HL-60/S4 treated with phorbol 12-myristate 13-acetate at 8.2 ng/mL for 4 days and 3 days (cell line): ENCODE results near the gene RAB26.

Experiments used
- in situ Hi-C: fragments of 300-500 bp; cut with MboI; formaldehyde crosslinking; loops from 2 replicates; pipeline ENCODE4 v1.15.0; 2022; ENCODE audit warnings: low sequenced_read_pairs

The RAB26 gene

GRCh38 chr16:2176047-2176446, 27.6 kb downstream of the RAB26 start:
- in situ Hi-C loops: no loop called here

- in situ Hi-C loops: no loop called here
These were observed 28.7 kb downstream of the RAB26 start for GRCh38 chr16:2177101-2177500.

GRCh38 chr16:2177561-2177960, 29.1 kb downstream of the RAB26 start:
- in situ Hi-C loops: no loop called here

- in situ Hi-C loops: no loop called here
These were observed 30.1 kb downstream of the RAB26 start for GRCh38 chr16:2178321-2179106.

- in situ Hi-C loops: no loop called here
These were observed 30.7 kb downstream of the RAB26 start for GRCh38 chr16:2179107-2179501.

- in situ Hi-C loops: no loop called here
These were observed 31.2 kb downstream of the RAB26 start for GRCh38 chr16:2179576-2179975.

- in situ Hi-C loops: no loop called here
These were observed 32.0 kb downstream of the RAB26 start for GRCh38 chr16:2180461-2180860.

GRCh38 chr16:2180962-2181923, 32.8 kb downstream of the RAB26 start:
- in situ Hi-C loops: no loop called here

- in situ Hi-C loops: no loop called here
These were observed 33.5 kb downstream of the RAB26 start for GRCh38 chr16:2181952-2182351.

GRCh38 chr16:2183671-2184070, 35.2 kb downstream of the RAB26 start:
- in situ Hi-C loops: no loop called here

- in situ Hi-C loops: no loop called here
These were observed 35.9 kb downstream of the RAB26 start for GRCh38 chr16:2184346-2184745.

GRCh38 chr16:2184962-2185361, 36.5 kb downstream of the RAB26 start:
- in situ Hi-C loops: no loop called here

- in situ Hi-C loops: no loop called here
These were observed 37.6 kb downstream of the RAB26 start for GRCh38 chr16:2186064-2186463.

GRCh38 chr16:2186505-2186904, 38.1 kb downstream of the RAB26 start:
- in situ Hi-C loops: no loop called here

GRCh38 chr16:2187212-2187611, 38.8 kb downstream of the RAB26 start:
- in situ Hi-C loops: no loop called here

- in situ Hi-C loops: no loop called here
These were observed 40.0 kb downstream of the RAB26 start for GRCh38 chr16:2188395-2188794.

- in situ Hi-C loops: no loop called here
These were observed 40.9 kb downstream of the RAB26 start for GRCh38 chr16:2189252-2189893.

- in situ Hi-C loops: no loop called here
These were observed 41.7 kb downstream of the RAB26 start for GRCh38 chr16:2190002-2190658.

- in situ Hi-C loops: no loop called here
These were observed 42.4 kb downstream of the RAB26 start for GRCh38 chr16:2190659-2191445.

GRCh38 chr16:2191446-2191706, 43.0 kb downstream of the RAB26 start:
- in situ Hi-C loops: no loop called here
